HG02870 (cell line): Measurements from ENCODE around the gene MAG.

Source experiments
- ATAC-seq: cut with Tn5 transposase; IDR thresholded peaks from one replicate; pipeline ENCODE4 v1.9.1; 2021; ENCODE audit warnings: mild to moderate bottlenecking, moderate library complexity; ENCODE audit not compliant: unreplicated experiment

The MAG gene

DNA sequence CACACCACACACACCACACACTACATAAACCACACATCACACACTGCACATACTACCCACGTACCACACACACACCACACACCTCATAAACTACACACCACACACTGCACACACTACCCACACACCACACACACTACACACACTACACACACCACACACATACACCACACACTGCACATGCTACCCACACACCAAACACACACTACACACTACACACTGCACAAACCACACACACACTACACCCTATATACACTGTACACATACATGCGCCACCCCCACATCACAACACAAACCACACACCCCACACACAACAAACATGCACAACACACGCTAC, 5.5 kb downstream of the MAG start:
- ATAC-seq = no peak

DNA sequence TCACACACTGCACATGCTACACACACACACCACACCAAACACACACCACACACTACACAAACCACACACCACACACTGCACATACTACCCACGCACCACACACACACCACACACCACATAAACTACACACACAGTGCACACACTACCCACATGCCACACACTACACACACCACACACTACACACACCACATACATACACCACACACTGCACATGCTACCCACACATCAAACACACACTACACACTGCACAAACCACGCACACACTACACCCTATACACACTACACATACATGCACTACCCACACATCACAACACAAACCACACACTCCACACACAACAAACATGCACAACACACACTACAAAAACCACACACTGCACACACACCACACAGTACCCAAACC, 6.0 kb downstream of the MAG start:
- no peak for ATAC-seq

DNA sequence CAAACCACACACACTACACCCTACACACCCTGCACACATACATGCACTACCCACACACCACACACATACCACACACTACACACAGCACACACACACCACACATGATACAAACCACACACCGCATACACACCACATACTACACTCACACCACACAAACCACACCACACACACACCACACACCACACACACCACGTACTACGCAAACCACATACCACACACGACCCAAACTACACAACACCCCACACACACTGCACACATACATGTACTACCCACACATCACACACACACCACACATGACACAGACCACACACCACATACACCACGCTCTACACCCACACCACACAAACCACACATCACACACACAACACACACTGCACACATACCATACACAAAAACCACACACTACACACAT, 6.6 kb downstream of the MAG start:
- ATAC-seq = no peak

DNA sequence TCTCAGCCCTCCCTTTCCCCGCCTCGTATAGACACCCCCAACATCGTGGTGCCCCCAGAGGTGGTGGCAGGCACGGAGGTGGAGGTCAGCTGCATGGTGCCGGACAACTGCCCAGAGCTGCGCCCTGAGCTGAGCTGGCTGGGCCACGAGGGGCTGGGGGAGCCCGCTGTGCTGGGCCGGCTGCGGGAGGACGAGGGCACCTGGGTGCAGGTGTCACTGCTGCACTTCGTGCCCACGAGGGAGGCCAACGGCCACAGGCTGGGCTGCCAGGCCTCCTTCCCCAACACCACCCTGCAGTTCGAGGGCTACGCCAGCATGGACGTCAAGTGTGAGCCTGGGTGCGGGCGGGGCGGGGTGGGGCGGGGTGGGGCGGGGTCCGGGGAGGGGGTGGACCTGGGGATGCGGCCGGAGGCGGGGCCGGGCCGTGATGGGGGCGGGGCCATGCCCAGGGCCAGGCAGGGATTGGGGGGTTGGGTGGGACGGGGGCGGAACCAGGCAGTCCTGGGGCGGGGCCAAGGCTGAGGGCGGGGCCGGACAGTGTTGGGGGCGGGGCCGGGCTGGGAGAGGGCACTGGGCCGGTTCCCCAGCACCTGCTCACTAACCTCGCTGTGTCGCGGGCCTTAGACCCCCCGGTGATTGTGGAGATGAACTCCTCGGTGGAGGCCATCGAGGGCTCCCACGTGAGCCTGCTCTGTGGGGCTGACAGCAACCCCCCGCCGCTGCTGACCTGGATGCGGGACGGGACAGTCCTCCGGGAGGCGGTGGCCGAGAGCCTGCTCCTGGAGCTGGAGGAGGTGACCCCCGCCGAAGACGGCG, 7.8 kb downstream of the MAG start:
- ATAC-seq = no peak

DNA sequence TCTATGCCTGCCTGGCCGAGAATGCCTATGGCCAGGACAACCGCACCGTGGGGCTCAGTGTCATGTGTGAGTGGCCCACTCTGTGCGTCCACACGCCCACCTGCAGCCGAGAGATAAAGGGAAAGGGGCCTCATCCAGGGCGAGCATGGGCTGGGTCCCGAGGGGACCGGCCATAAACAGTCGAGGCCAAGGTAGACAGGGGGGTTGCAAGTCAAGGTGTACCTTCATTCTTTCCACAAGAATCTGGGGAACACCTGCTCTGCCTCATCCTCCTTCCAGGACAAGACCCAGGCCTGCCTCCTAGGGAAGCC, 8.3 kb downstream of the MAG start:
- ATAC-seq = no peak

DNA sequence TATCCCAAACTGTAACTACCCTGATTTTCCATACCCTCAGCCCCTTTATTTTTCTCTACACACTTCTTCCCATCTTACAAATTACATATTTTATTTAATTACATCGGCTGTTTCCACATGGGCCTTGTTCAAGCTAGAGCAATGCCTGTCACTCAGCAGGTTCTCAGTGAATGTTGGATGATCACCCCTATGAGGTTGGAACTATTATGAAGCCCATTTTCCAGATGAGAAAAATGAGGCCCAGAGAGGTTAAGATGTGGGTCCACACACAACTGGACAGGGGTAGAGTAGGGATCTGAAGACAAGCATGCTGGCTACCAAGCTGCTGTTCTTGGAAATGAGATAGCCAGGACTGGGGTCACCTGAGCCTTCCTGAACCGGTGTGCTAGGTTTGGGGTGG, 10.0 kb downstream of the MAG start:
- ATAC-seq = no peak

DNA sequence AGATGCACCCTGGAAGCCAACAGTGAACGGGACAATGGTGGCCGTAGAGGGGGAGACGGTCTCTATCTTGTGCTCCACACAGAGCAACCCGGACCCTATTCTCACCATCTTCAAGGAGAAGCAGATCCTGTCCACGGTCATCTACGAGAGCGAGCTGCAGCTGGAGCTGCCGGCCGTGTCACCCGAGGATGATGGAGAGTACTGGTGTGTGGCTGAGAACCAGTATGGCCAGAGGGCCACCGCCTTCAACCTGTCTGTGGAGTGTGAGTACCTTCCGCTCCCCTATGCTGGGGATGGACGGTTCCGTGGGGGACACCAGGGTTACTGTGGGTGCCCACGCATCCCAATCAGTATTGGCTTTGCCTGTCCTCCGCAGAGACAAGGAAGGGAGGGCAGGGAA, 10.5 kb downstream of the MAG start:
- ATAC-seq = no peak

DNA sequence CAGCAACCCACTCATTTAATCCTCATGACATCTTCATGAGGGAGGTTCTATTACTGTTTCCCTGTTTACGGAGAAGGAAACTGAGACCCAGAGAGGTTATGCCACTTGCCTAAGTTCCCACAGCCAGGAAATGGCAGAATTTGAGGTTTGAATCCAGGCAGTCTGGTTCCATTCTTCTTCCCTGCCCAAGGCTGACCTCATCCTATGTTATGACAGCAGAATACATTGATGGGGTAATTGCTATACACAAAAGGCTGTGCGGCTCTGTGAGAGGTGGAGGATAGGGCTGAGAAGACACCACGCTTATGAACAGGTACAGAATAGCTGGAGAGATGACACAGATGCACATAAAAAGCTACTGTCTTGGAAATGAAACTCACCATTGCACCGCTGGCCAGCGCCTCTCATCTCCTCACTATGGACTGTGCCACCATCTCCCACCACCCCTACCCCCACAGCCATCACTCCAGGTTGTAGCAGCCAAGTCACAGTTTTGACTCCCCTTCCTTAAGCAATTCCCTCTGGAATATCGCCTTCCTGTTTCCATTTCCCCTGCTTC, 11.5 kb downstream of the MAG start:
- ATAC-seq = no peak

DNA sequence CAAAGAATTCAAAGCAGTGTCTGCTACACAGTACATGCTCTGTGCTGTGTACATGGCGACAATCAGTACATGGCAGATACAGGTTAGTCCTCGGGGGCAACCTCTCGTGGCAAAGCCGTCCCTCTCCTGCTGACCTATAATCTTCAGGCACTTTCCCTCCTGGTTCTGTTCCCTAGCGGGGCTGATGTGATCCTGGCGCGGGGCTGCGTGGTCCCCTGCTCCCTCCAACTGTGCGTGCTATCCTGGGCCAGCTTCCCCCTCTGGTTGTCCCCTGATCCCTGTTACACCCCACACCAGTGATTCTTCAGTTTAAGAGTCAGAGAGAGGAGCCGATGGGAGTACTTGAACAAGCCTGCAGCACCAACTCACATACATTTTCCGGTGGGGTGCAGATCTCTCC, 12.1 kb downstream of the MAG start:
- ATAC-seq = no peak

DNA sequence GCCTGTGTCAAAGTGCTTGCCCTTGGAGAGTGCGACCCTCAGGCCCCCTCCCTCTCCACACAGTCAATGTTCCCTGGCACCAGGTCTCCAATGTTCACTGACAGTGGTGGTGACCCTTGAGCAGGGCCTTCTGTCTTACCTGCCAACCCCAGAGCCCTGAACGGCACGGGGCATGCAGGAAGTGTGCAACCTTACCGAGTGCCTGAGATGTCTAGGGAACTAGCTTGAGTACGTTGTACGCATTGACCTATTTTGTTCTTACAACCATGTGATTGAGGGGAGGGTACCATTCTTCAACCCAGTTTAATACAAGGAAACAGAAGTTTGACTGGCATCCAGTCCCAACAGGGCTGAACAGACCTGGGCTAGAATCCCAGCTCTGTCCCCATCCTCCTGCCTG, 13.2 kb downstream of the MAG start:
- no peak for ATAC-seq

DNA sequence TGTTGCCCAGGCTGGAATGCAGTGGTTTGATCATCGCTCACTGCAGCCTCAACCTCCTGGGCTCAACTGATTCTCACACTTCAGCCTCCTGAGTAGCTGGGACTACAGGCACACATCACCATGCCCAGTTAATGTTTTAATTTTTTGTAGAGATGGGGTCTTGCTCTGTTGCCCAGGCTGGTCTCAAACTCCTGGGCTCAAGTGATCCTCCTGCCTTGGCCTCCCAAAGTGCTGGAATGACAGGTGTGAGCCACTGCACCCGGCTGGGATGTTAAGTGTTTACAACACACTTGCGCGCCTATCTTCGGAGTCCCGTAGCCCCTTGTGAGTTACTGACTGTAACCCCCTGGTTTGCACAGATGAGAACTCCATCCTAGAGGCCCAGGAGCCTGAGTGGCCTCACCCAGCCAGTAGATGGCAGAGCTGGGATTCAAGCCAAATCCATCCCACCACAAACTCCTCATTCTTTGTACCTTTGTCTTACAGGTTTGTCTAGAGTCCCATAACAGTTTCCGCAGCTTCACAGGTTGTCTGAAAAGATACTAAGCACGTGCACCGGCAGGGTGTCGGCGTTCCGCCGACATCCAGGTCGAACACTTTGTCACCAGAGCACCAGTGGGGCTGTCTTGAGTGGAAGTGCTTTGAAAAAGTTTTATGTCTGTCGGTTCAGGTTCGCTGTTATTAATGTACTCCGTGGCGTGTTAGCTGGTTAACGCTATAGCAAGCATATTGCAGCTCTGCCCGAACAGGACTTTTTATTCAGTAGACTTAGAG, 14.7 kb downstream of the MAG start:
- no peak for ATAC-seq

DNA sequence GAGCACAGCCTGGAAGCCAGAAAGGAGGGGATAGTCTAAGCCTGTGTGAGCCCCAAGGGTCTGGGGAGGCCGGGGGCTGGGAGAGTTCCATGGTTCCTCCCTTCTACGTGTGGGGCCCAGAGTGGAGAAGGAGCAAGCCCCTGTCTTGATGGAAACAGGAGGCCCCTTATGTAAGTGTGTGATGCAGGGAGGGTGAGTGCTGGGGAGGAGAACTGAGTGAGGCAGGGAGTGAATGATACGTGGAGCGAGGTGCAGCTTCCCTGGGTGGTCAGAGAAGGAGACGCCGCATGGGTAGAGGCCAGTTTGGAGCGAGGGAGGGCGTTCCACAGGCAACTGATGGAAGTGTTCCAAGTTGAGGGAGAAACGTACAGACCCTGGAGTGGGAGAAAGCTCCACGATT, 16.0 kb downstream of the MAG start:
- ATAC-seq = no peak

DNA sequence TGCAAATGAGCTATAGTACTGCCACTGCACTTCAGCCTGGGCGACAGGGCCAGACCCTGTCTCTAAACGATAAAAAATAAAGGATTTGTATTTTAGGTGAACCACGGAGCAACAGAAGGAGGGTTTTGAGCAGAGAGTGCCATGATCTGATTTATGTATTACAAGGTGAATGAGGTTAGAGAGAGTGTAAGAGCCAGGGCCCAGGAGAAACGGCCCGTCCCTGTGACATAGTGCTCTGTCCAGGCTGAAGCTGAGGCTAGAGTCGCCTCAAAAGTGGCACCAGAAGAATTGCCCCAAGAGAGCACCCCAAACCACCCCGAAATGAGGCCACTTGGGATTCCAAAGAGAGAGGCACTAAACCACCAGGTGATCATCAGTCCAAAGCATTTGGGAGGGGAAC, 16.9 kb downstream of the MAG start:
- ATAC-seq = no peak

DNA sequence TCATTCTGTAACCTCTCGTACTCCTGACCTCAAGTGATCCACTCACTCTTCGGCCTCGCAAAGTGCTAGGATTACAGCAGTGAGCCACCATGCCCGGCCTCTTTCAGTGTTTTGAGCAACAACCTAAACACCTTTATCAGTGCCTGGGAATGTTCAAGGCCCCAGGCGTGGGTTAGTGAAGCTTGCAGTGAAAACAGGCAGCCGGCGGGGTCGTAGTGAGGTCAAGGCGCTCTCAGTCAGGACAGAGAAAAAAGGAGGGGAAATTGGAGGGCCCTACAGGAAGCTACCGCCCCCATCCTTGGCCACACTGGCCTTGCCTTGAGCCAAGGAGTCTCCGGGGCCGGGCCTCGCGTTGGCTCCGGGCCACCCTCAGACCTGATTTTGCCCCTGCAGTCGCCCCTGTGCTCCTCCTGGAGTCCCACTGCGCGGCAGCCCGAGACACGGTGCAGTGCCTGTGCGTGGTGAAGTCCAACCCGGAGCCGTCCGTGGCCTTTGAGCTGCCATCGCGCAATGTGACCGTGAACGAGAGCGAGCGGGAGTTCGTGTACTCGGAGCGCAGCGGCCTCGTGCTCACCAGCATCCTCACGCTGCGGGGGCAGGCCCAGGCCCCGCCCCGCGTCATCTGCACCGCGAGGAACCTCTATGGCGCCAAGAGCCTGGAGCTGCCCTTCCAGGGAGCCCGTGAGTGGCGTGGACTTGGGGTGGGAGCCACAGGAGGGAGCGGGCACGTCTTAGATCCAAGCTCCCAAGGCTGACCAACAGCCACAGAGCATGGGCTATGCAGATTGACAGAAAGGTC, 17.7 kb downstream of the MAG start:
- no peak for ATAC-seq

DNA sequence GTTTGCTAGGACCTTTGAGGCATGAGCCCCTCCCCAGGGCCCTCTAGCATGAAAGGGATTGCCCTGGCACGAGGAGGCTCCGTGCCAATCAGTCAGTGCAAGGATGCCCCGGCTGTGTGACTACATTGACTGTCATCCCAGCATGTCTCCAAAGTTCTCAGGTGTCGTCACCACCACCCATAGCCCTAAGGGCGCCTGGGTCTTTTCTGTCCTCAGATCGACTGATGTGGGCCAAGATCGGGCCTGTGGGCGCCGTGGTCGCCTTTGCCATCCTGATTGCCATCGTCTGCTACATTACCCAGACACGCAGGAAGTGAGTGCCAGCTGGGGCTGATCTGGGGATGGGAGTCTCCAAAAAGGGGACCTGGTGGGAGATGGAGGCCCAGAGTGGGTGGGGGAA, 18.4 kb downstream of the MAG start:
- ATAC-seq = no peak

DNA sequence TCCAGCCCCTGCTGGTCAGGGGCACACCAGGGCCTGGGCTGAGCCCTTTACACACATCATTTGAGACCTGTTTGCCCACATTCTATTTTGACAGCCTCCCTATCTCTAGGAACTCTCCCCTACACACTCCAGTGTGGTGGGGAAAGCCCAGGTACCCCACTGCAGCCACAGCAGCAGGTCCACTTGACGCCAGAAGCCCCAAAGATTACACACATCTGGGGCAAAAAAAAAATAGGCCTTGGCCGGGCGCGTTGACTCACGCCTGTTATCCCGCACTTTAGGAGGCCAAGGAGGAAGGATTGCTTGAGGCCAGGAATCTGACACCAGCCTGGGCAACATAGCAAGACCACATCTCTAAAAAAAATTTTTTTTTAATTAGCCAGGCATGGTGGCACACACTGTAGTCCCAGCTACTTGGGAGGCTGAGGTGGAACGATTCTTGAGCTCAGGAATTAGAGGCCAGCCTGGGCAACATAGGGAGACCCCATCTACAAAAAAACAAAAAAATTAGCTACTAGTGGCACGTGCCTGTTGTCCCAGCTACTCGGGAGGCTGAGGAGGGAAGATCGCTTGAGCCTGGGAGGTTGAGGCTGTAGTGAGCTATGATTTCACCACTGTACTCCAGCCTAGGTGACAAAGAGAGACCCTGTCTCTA, 19.0 kb downstream of the MAG start:
- ATAC-seq = no peak

DNA sequence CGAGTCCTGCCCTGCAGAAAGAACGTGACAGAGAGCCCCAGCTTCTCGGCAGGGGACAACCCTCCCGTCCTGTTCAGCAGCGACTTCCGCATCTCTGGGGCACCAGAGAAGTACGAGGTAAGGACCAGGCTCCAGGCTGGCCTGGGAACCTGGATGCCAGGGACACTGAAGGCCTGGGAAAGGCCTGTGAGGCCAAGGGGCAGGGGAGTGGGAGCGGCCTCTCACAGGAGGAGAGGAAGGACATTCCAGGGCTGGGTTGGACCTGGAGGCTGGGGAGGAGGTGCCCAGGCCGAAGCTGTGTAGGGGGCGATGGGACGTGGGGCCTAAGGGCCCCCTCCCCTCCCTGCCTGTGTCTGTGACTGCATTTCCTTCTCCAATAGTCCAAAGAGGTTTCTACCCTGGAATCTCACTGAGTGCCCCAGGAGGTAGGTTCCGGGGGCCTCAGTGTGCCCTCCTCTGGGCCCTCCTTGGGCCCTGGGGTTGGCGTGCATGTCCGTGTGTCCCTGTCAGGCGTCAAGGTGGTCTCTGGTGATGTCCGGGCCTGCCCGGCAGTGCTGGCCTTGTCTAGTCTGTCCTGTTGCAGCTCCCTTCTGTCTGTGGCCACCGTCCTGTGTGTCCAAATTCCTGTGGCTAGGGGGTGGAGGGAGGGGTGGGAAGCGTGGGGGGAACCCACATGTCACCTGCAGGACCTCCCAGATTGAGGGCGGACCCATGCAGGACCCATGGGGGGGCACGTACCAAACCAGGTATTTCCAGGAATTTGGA, 20.1 kb downstream of the MAG start:
- no peak for ATAC-seq

DNA sequence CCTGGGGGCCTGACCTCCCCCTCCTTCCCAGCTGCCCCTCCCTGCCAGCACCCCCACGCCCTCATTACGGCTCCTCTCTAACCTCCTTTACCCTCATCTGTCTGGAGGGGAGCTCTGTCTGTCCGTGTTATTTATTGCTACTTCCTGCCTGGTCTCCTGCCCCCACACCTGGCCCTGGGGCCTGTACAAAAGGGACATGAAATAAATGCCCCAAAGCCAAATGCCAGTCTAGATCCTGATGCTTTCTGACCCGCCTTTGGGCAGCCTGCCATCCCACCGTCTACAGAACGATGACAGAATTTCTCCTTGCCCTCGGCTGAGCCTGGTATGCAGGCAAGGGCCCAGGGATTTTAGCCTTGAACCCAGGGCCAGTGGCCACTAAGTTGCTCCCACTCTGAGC, 21.6 kb downstream of the MAG start:
- no peak for ATAC-seq

DNA sequence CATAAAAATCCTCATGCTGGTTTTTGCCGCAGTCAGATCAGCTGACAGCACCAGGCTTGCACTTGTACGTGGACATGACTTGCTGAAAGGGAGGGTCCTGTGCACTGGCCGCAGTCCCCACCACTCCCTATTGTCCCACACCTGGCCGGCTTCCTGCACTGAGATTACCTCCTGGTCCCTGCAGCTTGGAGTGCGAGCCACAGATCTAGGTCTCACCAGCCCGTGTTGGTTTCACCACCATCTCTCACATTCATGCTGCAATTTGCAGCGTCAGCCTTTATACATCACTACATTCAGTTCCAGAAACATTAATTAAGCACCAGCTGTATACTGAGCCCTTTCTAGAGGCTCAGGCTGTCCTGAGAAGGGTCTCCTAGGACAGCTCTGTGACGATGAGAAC, 22.1 kb downstream of the MAG start:
- no peak for ATAC-seq

DNA sequence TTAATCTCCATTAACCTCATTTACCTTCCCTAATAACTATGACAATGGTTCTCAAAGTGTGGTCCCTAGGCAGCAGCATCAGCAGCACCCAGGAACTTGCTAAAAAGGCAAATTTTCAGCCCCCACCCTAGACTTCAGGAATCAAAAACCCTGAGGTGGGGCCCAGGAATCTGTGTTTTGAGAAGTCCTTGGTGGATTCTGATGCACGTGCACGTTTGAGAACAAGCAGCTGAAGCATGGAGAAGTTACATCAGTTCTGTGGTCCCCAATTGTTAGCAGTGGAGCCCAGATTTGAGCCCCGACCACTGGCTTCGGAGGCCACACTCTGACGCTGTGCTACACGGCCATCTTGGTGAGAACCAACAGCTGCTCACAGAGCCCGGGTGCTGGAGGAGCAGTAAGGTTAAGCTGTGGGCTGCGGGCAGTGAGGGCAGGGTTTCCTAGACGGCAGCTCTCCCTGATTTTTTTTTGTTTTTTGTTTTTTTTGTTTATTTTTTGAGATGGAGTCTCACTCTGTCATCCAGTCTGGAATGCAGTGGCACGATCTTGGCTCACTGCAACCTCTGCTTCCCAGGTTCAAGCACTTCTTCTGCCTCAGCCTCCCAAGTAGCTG, 23.0 kb downstream of the MAG start:
- ATAC-seq = no peak
